HepG2 (cell line): ENCODE measurements around the gene GON7. TPM values are rescaled to one million over a fixed set of nuclear protein-coding genes. Genes with fewer than 3 reads are reported as not detected.

Experiments
- ATRX ChIP-seq: sonication (generic); formaldehyde crosslinking; IDR thresholded peaks from 2 replicates; pipeline ENCODE4 v1.4.0; 2020; ENCODE audit warnings: missing genetic modification reagents, borderline replicate concordance
- PAWR ChIP-seq: sonication (generic); formaldehyde crosslinking; IDR thresholded peaks from 2 replicates; pipeline ENCODE4 v1.4.0; 2020; ENCODE audit warnings: missing genetic modification reagents, mild to moderate bottlenecking, borderline replicate concordance
- PCBP1 ChIP-seq: fragments of 200-400 bp; formaldehyde crosslinking; IDR thresholded peaks from 2 replicates; pipeline ENCODE4 v1.6.1; 2017; ENCODE audit warnings: mild to moderate bottlenecking, low read depth, low read length, borderline replicate concordance
- SMC3 ChIP-seq: IDR thresholded peaks from 2 replicates; pipeline ENCODE4 v1.6.1; 2011; ENCODE audit warnings: low read length, improper control_type of control experiment
- TEAD2 ChIP-seq: sonication (generic); formaldehyde crosslinking; IDR thresholded peaks from 2 replicates; pipeline ENCODE4 v1.9.0; 2021; ENCODE audit warnings: missing genetic modification reagents
- TEAD3 ChIP-seq: optimal IDR thresholded peaks from 2 replicates; pipeline ENCODE3; 2016; ENCODE audit warnings: borderline replicate concordance
- ZEB1 ChIP-seq: IDR thresholded peaks from 2 replicates; pipeline ENCODE4 v1.6.1; 2012; ENCODE audit warnings: mild to moderate bottlenecking, low read depth, inconsistent platforms; ENCODE audit not compliant: insufficient replicate concordance
- ZFP37 ChIP-seq: sonication (generic); formaldehyde crosslinking; IDR thresholded peaks from 2 replicates; pipeline ENCODE4 v1.4.0; 2020; ENCODE audit warnings: missing genetic modification reagents, borderline replicate concordance
- ZNF235 ChIP-seq: sonication (generic); formaldehyde crosslinking; IDR thresholded peaks from 2 replicates; pipeline ENCODE4 v1.8.1; 2023; ENCODE audit warnings: mild to moderate bottlenecking, missing genetic modification reagents, borderline replicate concordance
- ZNF589 ChIP-seq: sonication (generic); formaldehyde crosslinking; conservative IDR thresholded peaks from 2 replicates; pipeline ENCODE4 v1.8.0; 2022; ENCODE audit warnings: mild to moderate bottlenecking, moderate library complexity, missing genetic modification reagents
- polyA plus RNA-seq, 8 experiments: library from polyadenylated mRNA; depleted of rRNA in 3 of 8; stranded (reverse) in 7 of 8; unstranded in 1 of 8; fragments of >200 nt; fragmentation: Illumina TruSeq in 4 of 8; extraction: Trizol in 4 of 8; gene quantifications; 2 replicates each; pipeline versions ENCODE4 v1.2.1 to v1.2.3, GENCODE V29; 2011 to 2016; ENCODE audit warnings: low read depth in 4 of 8, missing spikeins in 1 of 8, mixed read lengths in 1 of 8; ENCODE audit not compliant: insufficient read depth in 1 of 8
- total RNA-seq, 5 experiments: library from RNA; depleted of rRNA; stranded (reverse); fragments of >200 nt; fragmentation: Illumina TruSeq; extraction: Trizol; gene quantifications; 2 replicates each; pipeline ENCODE4 v1.2.3, GENCODE V29; 2016; ENCODE audit warnings: low read depth in 1 of 5
- TF ChIP-seq, protein P1 (sequence below): sonication (generic); formaldehyde crosslinking; IDR thresholded peaks from 2 replicates; pipeline ENCODE4 v1.4.0; 2020; ENCODE audit warnings: mild to moderate bottlenecking, missing genetic modification reagents, borderline replicate concordance
- TF ChIP-seq, protein P2 (sequence below): sonication (generic); formaldehyde crosslinking; IDR thresholded peaks from 2 replicates; pipeline ENCODE4 v1.5.0; 2020; ENCODE audit warnings: missing genetic modification reagents
- TF ChIP-seq, protein P3 (sequence below): sonication (generic); formaldehyde crosslinking; IDR thresholded peaks from 2 replicates; pipeline ENCODE4; 2020; ENCODE audit warnings: missing genetic modification reagents, mild to moderate bottlenecking, borderline replicate concordance
- TF ChIP-seq, protein P4 (sequence below): sonication (generic); formaldehyde crosslinking; IDR thresholded peaks from 2 replicates; pipeline ENCODE4 v1.5.0; 2020; ENCODE audit warnings: mild to moderate bottlenecking, missing genetic modification reagents, moderate library complexity
- TF ChIP-seq, protein P5 (sequence below): sonication (generic); formaldehyde crosslinking; IDR thresholded peaks from 2 replicates; pipeline ENCODE4 v1.9.0; 2021; ENCODE audit warnings: missing genetic modification reagents, mild to moderate bottlenecking, borderline replicate concordance
- TF ChIP-seq, protein P6 (sequence below): sonication (generic); formaldehyde crosslinking; IDR thresholded peaks from 2 replicates; pipeline ENCODE4 v1.5.1; 2020; ENCODE audit warnings: mild to moderate bottlenecking, moderate library complexity, missing genetic modification reagents

Gene GON7
- total and polyA plus RNA-seq, 2 of the 13 experiments (the other 11 are each of a cell fraction or from before 2014, with no cell fraction given): 11.9 to 28.0 TPM

DNA sequence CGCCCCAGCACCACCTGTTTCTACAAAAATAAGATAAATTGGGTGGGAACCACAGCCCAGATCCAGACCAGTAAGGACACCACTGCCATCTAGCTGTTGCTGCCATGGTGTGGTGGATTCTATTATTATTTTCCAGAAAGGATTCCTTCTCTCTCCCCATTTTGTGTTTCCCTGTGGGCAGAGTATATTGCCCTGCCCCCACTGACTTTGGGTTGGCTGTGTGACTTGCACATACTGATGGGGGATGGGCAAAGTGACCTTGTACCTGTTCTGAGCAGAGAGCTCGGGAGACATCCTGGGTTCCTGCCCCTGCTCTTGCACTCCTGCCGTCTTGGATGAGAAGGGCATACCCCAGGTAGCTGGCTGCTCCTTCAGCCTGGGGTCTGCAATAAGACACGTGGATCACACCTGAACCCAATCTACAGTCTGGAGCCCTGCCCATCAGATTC is 46.5 kb downstream of the GON7 start (continued):
- TF ChIP-seq ZNF235 (CRISPR knock-in tag) (no peak), TEAD2 (CRISPR knock-in tag) (no peak), ATRX (CRISPR knock-in tag) (no peak), SMC3 (peak; percentile 16; the same call in 1 of the 2 replicates), TEAD3 (CRISPR knock-in tag) (peak; percentile 30), ZNF589 (CRISPR knock-in tag) (no peak), PAWR (CRISPR knock-in tag) (no peak), ZEB1 (no peak), ZFP37 (CRISPR knock-in tag) (no peak), PCBP1 (no peak)
- TF ChIP-seq, protein P1, sequence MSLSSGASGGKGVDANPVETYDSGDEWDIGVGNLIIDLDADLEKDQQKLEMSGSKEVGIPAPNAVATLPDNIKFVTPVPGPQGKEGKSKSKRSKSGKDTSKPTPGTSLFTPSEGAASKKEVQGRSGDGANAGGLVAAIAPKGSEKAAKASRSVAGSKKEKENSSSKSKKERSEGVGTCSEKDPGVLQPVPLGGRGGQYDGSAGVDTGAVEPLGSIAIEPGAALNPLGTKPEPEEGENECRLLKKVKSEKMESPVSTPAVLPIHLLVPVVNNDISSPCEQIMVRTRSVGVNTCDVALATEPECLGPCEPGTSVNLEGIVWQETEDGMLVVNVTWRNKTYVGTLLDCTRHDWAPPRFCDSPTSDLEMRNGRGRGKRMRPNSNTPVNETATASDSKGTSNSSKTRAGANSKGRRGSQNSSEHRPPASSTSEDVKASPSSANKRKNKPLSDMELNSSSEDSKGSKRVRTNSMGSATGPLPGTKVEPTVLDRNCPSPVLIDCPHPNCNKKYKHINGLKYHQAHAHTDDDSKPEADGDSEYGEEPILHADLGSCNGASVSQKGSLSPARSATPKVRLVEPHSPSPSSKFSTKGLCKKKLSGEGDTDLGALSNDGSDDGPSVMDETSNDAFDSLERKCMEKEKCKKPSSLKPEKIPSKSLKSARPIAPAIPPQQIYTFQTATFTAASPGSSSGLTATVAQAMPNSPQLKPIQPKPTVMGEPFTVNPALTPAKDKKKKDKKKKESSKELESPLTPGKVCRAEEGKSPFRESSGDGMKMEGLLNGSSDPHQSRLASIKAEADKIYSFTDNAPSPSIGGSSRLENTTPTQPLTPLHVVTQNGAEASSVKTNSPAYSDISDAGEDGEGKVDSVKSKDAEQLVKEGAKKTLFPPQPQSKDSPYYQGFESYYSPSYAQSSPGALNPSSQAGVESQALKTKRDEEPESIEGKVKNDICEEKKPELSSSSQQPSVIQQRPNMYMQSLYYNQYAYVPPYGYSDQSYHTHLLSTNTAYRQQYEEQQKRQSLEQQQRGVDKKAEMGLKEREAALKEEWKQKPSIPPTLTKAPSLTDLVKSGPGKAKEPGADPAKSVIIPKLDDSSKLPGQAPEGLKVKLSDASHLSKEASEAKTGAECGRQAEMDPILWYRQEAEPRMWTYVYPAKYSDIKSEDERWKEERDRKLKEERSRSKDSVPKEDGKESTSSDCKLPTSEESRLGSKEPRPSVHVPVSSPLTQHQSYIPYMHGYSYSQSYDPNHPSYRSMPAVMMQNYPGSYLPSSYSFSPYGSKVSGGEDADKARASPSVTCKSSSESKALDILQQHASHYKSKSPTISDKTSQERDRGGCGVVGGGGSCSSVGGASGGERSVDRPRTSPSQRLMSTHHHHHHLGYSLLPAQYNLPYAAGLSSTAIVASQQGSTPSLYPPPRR (CRISPR knock-in tag): no peak
- TF ChIP-seq, protein P2, sequence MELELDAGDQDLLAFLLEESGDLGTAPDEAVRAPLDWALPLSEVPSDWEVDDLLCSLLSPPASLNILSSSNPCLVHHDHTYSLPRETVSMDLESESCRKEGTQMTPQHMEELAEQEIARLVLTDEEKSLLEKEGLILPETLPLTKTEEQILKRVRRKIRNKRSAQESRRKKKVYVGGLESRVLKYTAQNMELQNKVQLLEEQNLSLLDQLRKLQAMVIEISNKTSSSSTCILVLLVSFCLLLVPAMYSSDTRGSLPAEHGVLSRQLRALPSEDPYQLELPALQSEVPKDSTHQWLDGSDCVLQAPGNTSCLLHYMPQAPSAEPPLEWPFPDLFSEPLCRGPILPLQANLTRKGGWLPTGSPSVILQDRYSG: no peak
- TF ChIP-seq, protein P3, sequence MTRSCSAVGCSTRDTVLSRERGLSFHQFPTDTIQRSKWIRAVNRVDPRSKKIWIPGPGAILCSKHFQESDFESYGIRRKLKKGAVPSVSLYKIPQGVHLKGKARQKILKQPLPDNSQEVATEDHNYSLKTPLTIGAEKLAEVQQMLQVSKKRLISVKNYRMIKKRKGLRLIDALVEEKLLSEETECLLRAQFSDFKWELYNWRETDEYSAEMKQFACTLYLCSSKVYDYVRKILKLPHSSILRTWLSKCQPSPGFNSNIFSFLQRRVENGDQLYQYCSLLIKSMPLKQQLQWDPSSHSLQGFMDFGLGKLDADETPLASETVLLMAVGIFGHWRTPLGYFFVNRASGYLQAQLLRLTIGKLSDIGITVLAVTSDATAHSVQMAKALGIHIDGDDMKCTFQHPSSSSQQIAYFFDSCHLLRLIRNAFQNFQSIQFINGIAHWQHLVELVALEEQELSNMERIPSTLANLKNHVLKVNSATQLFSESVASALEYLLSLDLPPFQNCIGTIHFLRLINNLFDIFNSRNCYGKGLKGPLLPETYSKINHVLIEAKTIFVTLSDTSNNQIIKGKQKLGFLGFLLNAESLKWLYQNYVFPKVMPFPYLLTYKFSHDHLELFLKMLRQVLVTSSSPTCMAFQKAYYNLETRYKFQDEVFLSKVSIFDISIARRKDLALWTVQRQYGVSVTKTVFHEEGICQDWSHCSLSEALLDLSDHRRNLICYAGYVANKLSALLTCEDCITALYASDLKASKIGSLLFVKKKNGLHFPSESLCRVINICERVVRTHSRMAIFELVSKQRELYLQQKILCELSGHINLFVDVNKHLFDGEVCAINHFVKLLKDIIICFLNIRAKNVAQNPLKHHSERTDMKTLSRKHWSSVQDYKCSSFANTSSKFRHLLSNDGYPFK (CRISPR knock-in tag): no peak
- TF ChIP-seq, protein P4, sequence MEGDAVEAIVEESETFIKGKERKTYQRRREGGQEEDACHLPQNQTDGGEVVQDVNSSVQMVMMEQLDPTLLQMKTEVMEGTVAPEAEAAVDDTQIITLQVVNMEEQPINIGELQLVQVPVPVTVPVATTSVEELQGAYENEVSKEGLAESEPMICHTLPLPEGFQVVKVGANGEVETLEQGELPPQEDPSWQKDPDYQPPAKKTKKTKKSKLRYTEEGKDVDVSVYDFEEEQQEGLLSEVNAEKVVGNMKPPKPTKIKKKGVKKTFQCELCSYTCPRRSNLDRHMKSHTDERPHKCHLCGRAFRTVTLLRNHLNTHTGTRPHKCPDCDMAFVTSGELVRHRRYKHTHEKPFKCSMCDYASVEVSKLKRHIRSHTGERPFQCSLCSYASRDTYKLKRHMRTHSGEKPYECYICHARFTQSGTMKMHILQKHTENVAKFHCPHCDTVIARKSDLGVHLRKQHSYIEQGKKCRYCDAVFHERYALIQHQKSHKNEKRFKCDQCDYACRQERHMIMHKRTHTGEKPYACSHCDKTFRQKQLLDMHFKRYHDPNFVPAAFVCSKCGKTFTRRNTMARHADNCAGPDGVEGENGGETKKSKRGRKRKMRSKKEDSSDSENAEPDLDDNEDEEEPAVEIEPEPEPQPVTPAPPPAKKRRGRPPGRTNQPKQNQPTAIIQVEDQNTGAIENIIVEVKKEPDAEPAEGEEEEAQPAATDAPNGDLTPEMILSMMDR: peak; percentile 74
- TF ChIP-seq, protein P5, sequence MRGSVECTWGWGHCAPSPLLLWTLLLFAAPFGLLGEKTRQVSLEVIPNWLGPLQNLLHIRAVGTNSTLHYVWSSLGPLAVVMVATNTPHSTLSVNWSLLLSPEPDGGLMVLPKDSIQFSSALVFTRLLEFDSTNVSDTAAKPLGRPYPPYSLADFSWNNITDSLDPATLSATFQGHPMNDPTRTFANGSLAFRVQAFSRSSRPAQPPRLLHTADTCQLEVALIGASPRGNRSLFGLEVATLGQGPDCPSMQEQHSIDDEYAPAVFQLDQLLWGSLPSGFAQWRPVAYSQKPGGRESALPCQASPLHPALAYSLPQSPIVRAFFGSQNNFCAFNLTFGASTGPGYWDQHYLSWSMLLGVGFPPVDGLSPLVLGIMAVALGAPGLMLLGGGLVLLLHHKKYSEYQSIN (CRISPR knock-in tag): no peak
- TF ChIP-seq, protein P6, sequence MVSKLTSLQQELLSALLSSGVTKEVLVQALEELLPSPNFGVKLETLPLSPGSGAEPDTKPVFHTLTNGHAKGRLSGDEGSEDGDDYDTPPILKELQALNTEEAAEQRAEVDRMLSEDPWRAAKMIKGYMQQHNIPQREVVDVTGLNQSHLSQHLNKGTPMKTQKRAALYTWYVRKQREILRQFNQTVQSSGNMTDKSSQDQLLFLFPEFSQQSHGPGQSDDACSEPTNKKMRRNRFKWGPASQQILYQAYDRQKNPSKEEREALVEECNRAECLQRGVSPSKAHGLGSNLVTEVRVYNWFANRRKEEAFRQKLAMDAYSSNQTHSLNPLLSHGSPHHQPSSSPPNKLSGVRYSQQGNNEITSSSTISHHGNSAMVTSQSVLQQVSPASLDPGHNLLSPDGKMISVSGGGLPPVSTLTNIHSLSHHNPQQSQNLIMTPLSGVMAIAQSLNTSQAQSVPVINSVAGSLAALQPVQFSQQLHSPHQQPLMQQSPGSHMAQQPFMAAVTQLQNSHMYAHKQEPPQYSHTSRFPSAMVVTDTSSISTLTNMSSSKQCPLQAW: peak; percentile 64
